GM04503 (cell line): ENCODE results near the gene GDA.
"Not testable (repeated sequence)": the region's sequence is repeated elsewhere in the genome, so short reads cannot be mapped to it uniquely, and the experiment has no call there.

ENCODE experiments used
- DNase-seq: peaks from one replicate; pipeline ENCODE4 v3.0.0-alpha.2; 2012; ENCODE audit warnings: low read depth

Gene GDA

GRCh38 chr9:72210522-72210921 lies 61.3 kb downstream of the GDA start:
- DNase-seq, result no peak

GRCh38 chr9:72211047-72211446 lies 61.8 kb downstream of the GDA start:
- DNase-seq, result no peak

GRCh38 chr9:72213906-72214305 lies 64.7 kb downstream of the GDA start:
- no peak for DNase-seq

GRCh38 chr9:72217306-72217842 lies 68.1 kb downstream of the GDA start:
- no peak for DNase-seq

GRCh38 chr9:72220589-72220988 lies 71.3 kb downstream of the GDA start:
- no peak for DNase-seq

GRCh38 chr9:72226146-72226812 lies 77.0 kb downstream of the GDA start:
- DNase-seq, result no peak

GRCh38 chr9:72228282-72228681 lies 79.0 kb downstream of the GDA start:
- DNase-seq, result no peak

- no peak for DNase-seq
Measured at GRCh38 chr9:72232778-72233177, 83.5 kb downstream of the GDA start.

GRCh38 chr9:72247549-72247948 lies 98.3 kb downstream of the GDA start:
- DNase-seq, result no peak

- no peak for DNase-seq
Measured at GRCh38 chr9:72251589-72251988, 102.3 kb downstream of the GDA start.

GRCh38 chr9:72254901-72255545 lies 105.8 kb downstream of the GDA start:
- DNase-seq, result no peak

- DNase-seq, result no peak
Measured at GRCh38 chr9:72255569-72255968, 106.3 kb downstream of the GDA start.

- DNase-seq, result no peak
Measured at GRCh38 chr9:72256931-72257330, 107.7 kb downstream of the GDA start.

GRCh38 chr9:72257814-72258213 lies 108.6 kb downstream of the GDA start:
- DNase-seq, result no peak

- DNase-seq, result no peak
Measured at GRCh38 chr9:72262063-72262462, 112.8 kb downstream of the GDA start.

GRCh38 chr9:72263572-72263971 lies 114.3 kb downstream of the GDA start:
- no peak for DNase-seq

GRCh38 chr9:72268961-72269360 lies 119.7 kb downstream of the GDA start:
- no peak for DNase-seq

GRCh38 chr9:72270359-72270758 lies 121.1 kb downstream of the GDA start:
- not testable (repeated sequence) for DNase-seq

GRCh38 chr9:72271613-72272478 lies 122.6 kb downstream of the GDA start:
- DNase-seq, result no peak

- DNase-seq, result no peak
Measured at GRCh38 chr9:72274441-72274840, 125.2 kb downstream of the GDA start.

GRCh38 chr9:72274916-72275315 lies 125.7 kb downstream of the GDA start:
- no peak for DNase-seq

- DNase-seq, result no peak
Measured at GRCh38 chr9:72276429-72276828, 127.2 kb downstream of the GDA start.

- DNase-seq, result no peak
Measured at GRCh38 chr9:72278959-72279358, 129.7 kb downstream of the GDA start.
